Activated CD8-positive, alpha-beta memory T cell treated with anti-CD3 and anti-CD28 coated beads, Interleukin-2, amount 50 U/mL, for 1 hour (primary cell): ENCODE measurements around the gene ARHGAP33.
"Not testable (repeated sequence)": the region's sequence is repeated elsewhere in the genome, so short reads cannot be mapped to it uniquely, and the experiment has no call there.

ENCODE experiments used
- DNase-seq: peaks from one replicate; pipeline ENCODE4 v3.0.0-alpha.2; 2020; ENCODE audit errors: extremely low read depth

Gene ARHGAP33

GRCh38 chr19:35792312-35792711, 16.9 kb downstream of the ARHGAP33 start:
- no peak for DNase-seq

- DNase-seq = no peak
Observed at GRCh38 chr19:35792888-35793287, 17.5 kb downstream of the ARHGAP33 start.

GRCh38 chr19:35793381-35794165, 18.2 kb downstream of the ARHGAP33 start:
- no peak for DNase-seq

- not testable (repeated sequence) for DNase-seq
Observed at GRCh38 chr19:35795564-35795963, 20.2 kb downstream of the ARHGAP33 start.

GRCh38 chr19:35796645-35797542, 21.5 kb downstream of the ARHGAP33 start:
- DNase-seq = no peak

- DNase-seq = no peak
Observed at GRCh38 chr19:35797663-35798062, 22.3 kb downstream of the ARHGAP33 start.

GRCh38 chr19:35801828-35802227, 26.5 kb downstream of the ARHGAP33 start:
- no peak for DNase-seq

GRCh38 chr19:35805526-35806102, 30.2 kb downstream of the ARHGAP33 start:
- no peak for DNase-seq

GRCh38 chr19:35806597-35806996, 31.2 kb downstream of the ARHGAP33 start:
- no peak for DNase-seq

GRCh38 chr19:35807633-35808032, 32.3 kb downstream of the ARHGAP33 start:
- DNase-seq = no peak

GRCh38 chr19:35811317-35812219, 36.2 kb downstream of the ARHGAP33 start:
- DNase-seq = no peak

GRCh38 chr19:35812220-35813042, 37.1 kb downstream of the ARHGAP33 start, which contains the start of gene PRODH2:
Gene PRODH2 (minus strand): TSS chr19:35812845. CDS start chr19:35812805, 40 bp downstream.
- no peak for DNase-seq

- DNase-seq = no peak
Observed at GRCh38 chr19:35813043-35813890, 37.9 kb downstream of the ARHGAP33 start.

- no peak for DNase-seq
Observed at GRCh38 chr19:35816262-35816661, 40.9 kb downstream of the ARHGAP33 start.

- no peak for DNase-seq
Observed at GRCh38 chr19:35816846-35817245, 41.5 kb downstream of the ARHGAP33 start.

- DNase-seq = no peak
Observed at GRCh38 chr19:35818445-35818844, 43.1 kb downstream of the ARHGAP33 start.

- DNase-seq = no peak
Observed at GRCh38 chr19:35822579-35822978, 47.2 kb downstream of the ARHGAP33 start.

GRCh38 chr19:35824150-35824549, 48.8 kb downstream of the ARHGAP33 start:
- DNase-seq = no peak

- DNase-seq = no peak
Observed at GRCh38 chr19:35828692-35829301, 53.4 kb downstream of the ARHGAP33 start.
